Esophagus squamous epithelium (tissue), 4 donors: Measurements from ENCODE around the gene THSD7A.

ENCODE experiments used
- POLR2A ChIP-seq, 4 donors: fragments of 450-650 bp; IDR thresholded peaks; one replicate each; pipeline ENCODE4 v1.6.1; 2017; ENCODE audit warnings: antibody characterized with exemption in 4 of 4, mild to moderate bottlenecking in 4 of 4, moderate library complexity in 3 of 4
- TF ChIP-seq, protein P1 (sequence below), 6 experiments: fragments of 450-650 bp in 4 of 6; fragments of 200-600 bp in 2 of 6; sonication (generic) in 2 of 6; IDR thresholded peaks; one replicate each; pipeline ENCODE4 v1.5.1; 2016 to 2019; ENCODE audit warnings: antibody characterized with exemption in 6 of 6, mild to moderate bottlenecking in 4 of 6, moderate library complexity in 4 of 6

DNA sequence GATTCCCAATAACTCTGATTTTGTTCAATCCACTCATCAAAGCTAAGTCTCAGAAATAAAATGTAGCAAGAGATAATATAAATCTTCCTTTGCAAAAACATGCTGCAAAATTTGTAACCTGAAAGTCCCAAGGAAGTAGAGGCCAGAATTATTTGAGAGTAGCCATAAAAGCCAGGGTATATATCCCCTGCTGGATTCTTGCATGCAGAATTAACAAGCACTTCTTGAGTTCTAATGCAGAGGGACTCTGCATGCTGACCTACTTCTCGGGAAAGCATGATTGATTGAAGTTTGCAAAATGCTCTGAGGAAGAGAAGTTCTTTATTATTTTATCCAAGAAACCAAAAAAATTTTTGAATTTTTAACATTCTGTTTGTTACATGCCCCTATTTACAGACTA is 121.6 kb downstream of the THSD7A start:
- no peak for TF ChIP-seq POLR2A (IDR thresholded peaks at IDR 0.05)
- TF ChIP-seq, protein P1, sequence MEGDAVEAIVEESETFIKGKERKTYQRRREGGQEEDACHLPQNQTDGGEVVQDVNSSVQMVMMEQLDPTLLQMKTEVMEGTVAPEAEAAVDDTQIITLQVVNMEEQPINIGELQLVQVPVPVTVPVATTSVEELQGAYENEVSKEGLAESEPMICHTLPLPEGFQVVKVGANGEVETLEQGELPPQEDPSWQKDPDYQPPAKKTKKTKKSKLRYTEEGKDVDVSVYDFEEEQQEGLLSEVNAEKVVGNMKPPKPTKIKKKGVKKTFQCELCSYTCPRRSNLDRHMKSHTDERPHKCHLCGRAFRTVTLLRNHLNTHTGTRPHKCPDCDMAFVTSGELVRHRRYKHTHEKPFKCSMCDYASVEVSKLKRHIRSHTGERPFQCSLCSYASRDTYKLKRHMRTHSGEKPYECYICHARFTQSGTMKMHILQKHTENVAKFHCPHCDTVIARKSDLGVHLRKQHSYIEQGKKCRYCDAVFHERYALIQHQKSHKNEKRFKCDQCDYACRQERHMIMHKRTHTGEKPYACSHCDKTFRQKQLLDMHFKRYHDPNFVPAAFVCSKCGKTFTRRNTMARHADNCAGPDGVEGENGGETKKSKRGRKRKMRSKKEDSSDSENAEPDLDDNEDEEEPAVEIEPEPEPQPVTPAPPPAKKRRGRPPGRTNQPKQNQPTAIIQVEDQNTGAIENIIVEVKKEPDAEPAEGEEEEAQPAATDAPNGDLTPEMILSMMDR (IDR thresholded peaks at IDR 0.05), result no peak
